Activated naive CD4-positive, alpha-beta T cell treated with anti-CD3 and anti-CD28 coated beads, Interleukin-2, amount 50 U/mL, for 72 hours (primary cell): Measurements from ENCODE around the gene FZD10. TPM values are rescaled to one million over a fixed set of nuclear protein-coding genes. Genes with fewer than 3 reads are reported as not detected.
A peak's percentile ranks its signal among the peaks of the same experiment; 100 is the strongest.

Experiments
- ATAC-seq, 2 donors: fragments of 150-1000 bp; cut with Tn5 transposase; 2 replicates each; pipeline ENCODE4 v1.10.0; 2021; ENCODE audit warnings: mild to moderate bottlenecking in 2 of 2, moderate library complexity in 2 of 2
- DNase-seq, 2 donors: peaks; one replicate each; pipeline ENCODE4 v3.0.0; 2021 to 2022; ENCODE audit warnings: low spot score in 2 of 2
- H3K27ac Mint-ChIP-seq, 2 donors: one replicate each; pipeline ENCODE4 v1.8.0; 2022; ENCODE audit warnings: mild to moderate bottlenecking in 2 of 2, mixed read lengths in 2 of 2
- H3K36me3 Mint-ChIP-seq, 2 donors: one replicate each; pipeline ENCODE4 v1.8.0; 2022; ENCODE audit warnings: mixed read lengths in 2 of 2
- H3K9me3 Mint-ChIP-seq, 2 donors: one replicate each; pipeline ENCODE4 v1.8.0; 2022; ENCODE audit warnings: mixed read lengths in 2 of 2
- total RNA-seq, 2 donors: library from RNA; stranded (reverse); gene quantifications; one replicate each; pipeline ENCODE4 v1.2.3, GENCODE V29; 2022

The FZD10 gene
- total RNA-seq, 2 donors from 2014 or later = not detected

DNA sequence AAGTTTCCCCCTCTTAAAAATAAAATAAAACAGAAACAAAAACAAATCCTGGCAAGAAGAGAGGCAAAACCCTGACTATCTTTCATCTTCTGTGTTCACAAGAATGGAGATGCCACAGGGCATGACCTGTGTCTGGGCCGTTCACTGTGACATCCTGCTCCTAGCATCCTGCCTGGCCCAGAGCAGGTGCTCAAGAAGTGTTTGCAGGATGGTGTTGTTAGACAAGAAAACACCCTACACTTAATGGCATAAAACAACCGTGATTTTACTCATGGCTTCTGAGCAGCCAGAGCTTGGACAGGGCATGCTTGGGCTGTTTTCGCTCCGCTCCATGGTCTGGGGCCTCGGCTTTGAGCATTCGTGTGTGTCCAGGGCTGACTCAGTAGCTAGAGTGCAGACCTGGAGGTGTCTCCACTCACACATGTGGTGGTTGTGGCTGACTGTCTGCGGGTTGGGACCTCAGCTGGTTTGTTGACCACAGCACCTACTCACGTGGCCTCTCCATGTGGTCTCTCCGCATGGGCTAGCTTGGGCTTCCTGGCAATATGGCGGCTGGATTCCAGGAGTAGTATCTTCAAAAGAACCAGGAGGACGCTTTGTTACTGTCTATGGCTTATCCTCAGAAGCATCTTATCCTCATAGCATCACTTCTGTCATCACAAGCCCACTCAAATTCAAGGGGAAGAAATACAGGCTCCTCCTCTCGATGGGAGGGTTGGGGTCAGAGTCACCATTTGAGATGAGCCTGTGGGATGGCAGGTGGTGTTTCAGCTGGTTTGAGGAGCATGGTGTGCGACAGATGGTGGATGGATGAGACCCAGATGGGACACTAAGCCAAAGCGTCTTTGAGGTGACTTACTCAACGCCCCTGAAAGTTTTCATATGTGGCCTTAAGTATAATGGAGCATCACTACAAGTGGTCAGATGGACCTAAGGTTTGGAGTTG is 33.2 kb upstream of the FZD10 start:
- no peak overlapping the region for H3K27ac Mint-ChIP-seq
- ATAC-seq (no peak), DNase-seq (no peak)
- H3K36me3 Mint-ChIP-seq = no peaks in the 10 kb centered on the region
- no peaks in the 10 kb centered on the region for H3K9me3 Mint-ChIP-seq

DNA sequence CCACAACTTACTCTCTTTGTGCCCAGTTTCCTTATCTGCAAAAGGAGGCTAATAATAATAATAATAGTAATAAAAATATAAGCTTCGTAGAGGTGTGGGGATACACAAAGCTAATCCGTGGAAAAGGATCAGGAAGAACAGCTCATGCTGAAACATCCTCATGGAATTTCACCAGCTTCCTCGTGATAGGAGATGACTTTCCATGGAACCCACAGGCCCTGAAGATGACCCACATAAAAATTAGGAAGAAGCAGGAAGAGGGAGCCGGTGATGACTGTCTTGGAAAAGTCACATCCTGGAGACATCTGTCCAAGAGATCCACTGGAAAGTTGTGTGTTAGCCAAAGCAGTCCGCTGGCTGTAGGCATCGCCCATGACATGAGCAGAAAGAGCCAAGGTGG is 31.9 kb upstream of the FZD10 start:
- Mint-ChIP-seq H3K27ac (no peak overlapping the region), H3K36me3 (no peaks in the 10 kb centered on the region), H3K9me3 (no peaks in the 10 kb centered on the region)
- no peak for ATAC-seq
- DNase-seq = no peak

DNA sequence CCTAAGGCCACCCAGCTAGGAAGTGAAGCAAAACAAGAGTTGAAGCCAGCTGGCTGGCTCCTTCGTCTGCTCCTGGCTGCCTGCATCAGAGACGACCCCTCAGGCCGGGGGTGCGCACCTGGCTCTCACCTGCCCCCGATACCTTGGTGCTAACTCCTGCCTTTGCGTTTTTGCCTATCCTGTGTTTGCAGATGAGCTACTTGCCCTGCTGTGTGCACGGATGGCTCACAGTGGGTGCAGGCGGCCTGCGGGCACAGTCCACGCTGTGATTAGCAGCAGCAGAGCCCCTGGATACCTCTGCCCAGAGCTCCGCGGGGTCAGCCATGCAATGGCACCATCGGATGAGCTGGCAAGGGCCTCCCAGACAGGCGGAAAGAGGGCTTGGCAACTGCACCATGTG is 31.2 kb upstream of the FZD10 start:
- Mint-ChIP-seq H3K27ac (no peak overlapping the region), H3K36me3 (no peaks in the 10 kb centered on the region), H3K9me3 (no peaks in the 10 kb centered on the region)
- no peak for ATAC-seq
- DNase-seq = no peak

DNA sequence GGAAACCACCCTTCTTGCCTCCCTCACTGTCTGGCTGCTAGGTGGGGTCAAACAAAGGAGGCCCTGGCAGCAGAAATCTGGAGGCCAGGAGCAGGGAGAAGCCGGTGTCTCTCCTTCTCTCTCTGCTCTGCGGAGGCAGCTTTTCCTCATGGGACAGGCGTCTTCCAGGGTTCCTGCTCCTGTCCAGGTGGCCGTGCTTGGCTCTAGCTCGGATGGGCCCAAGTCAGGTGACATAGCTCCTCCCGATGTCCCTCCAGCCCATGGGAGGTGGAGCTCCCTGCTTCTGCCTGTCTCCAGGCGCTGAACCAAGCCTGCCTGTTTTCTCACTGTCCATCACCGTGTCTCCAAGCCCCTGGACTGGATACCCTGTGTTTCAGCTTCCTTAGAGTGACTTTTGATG is 30.5 kb upstream of the FZD10 start:
- no peak for ATAC-seq
- Mint-ChIP-seq H3K36me3 (no peaks in the 10 kb centered on the region), H3K27ac (no peak overlapping the region), H3K9me3 (no peaks in the 10 kb centered on the region)
- DNase-seq = no peak

DNA sequence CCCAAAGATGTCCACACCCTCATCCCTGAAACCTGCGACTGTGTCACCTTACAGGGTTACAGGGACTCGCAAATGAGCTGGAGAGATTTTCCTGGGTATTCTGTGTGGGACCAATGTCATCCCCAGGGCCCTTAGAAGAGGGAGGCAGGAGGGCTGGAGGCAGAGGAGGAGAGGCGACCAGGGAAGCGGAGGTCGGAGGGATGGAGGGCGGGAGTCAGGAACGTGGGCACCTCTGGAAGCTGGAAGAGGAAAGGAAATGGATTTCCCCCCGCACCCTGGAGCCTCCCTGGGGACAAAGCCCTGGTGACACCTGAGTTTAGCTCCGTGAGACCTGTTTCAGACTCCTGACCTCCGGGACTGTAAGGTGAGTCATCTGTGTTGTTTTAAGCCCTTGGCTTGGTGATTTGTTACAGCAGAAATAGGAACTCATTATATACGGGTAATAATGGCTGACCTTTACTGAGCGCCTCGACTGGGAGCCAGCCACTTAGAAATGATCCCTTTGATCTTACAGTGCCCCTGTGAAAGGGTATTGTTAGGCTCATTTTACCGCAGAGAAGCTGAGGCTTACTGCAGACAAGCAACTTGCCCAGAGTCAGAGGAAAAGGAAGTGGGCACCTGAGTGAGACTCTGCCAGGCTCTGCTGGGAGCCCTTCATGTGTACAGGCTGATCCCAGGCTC is 29.3 kb upstream of the FZD10 start:
- DNase-seq = no peak
- Mint-ChIP-seq H3K36me3 (no peaks in the 10 kb centered on the region), H3K27ac (no peak overlapping the region), H3K9me3 (no peaks in the 10 kb centered on the region)
- ATAC-seq = peak in 1 of 2 donors; percentile 28

DNA sequence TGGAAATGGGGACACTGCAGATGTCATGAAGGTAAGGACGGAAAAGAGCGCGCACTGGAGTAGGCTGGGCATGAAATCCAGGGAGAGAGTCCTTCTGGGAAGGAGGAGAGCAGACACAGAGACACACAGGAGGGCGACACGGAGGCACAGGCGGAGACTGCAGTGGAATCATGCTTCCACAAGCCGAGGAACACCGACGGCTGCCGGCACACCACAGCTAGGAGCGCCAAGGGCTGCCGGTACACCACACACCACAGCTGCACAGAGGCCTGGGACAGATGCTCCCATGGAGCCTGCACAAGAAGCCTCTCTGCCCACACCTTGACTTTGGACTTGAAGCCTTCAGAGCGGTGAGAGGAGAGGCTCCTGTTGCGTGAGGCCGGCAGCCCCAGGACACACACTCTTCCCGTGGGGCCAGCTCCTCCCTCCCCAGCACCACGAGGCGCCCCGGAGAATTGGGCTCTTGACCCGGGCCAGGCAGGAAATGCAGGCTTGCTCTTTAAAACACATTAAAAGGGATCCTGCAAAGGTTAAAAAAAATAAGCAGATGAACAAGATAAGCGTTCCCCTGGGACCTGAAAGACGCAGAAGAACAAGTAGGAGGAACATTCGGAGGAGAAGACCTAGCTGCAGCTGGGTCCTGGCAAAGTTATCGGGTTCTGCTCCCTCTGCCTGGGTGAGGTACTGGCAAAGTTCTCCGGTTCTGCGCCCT is 28.3 kb upstream of the FZD10 start:
- DNase-seq = no peak
- no peaks in the 10 kb centered on the region for H3K9me3 Mint-ChIP-seq
- H3K27ac Mint-ChIP-seq = peak overlapping the region in 1 of 2 donors; percentile 83
- no peaks in the 10 kb centered on the region for H3K36me3 Mint-ChIP-seq
- no peak for ATAC-seq

DNA sequence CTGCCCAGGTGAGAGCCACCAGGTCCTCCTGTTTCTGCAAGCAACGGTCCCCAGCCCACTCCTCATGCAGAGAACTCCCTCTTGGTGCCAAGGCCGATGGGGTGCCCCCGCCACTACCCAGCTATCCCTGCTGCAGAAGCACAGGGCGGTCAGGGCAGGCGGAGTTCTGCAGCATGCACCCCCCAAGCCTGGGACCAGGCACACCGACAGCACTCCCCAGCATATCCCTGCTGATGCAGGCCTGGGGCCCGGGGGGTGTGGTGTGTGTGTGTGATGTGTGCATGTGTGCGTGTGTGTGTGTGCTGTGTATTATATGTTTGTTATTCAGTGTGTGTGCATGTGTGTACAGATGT is 27.7 kb upstream of the FZD10 start:
- Mint-ChIP-seq H3K27ac (no peak overlapping the region), H3K9me3 (no peaks in the 10 kb centered on the region), H3K36me3 (no peaks in the 10 kb centered on the region)
- no peak for DNase-seq
- ATAC-seq = no peak

DNA sequence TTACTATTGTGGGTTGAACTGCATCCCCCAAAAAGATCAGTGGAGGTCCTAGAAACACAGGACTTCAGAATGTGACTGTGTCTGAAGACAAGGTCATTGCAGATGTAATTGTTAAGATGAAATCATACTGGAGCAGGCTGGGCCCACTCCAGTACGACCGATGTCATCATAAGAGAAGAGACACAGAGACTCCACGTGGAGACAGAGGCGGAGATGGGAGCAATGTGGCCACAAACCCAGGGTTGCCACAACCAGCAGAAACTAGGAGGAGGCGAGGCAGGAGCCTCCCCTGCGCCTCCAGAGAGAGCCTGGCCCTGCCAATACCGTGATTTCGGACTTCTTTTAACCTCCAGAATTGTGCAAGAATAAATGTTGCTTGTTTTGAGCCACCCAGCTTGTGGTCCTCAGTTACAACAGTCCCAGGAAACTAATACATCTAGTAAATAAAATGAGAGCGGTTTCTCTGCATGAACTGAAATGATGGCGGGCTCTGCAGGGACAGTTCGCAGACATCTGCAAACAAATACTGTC is 25.7 kb upstream of the FZD10 start:
- ATAC-seq = no peak
- DNase-seq = no peak
- H3K36me3 Mint-ChIP-seq = no peaks in the 10 kb centered on the region
- H3K27ac Mint-ChIP-seq = no peak overlapping the region
- H3K9me3 Mint-ChIP-seq = no peaks in the 10 kb centered on the region

DNA sequence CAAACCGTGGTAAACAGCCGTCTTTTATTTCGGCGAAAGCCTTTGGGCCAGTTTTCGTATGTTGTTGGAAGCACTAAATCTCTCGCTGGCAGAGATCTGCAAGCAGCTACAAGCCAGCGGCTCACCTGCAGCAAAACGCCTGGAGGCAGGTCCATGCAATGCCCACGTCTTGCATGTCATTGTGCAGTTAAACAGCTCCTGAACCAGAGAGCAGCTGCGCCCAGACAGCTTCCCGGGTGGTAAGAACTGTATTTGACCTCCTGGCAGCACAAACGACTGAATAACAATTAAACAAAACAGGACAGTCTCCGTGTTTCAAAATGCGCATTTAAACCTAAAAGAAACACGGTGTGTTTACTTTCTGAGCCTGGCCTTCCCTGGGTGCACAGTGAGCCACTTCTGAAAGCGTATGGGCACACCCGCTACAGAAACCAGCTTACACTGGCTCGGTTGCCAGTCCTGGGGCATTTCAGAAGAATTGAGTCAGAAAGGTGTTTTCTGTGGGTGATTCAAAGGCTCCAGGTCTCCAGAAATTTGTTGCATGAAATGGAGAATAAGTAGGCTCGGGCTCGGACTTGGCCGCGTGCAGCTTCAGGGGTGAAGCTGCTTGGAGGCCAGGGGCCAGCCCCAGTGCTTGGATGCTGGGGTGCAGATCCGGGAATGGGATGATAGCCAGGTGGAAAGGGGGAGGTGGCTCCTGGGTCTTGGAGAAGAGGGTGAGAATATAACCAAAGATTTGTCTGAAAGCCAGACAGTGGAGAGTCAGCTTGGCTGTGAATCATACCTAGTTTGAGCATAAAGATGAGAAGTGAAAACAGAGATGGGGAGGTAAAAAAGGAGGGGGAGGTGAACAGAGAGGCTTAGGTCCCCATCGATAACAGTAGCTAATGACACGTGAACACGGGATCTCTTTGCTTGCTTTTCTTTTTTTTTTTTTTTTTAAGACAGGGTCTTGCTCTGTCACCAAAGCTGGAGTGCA is 24.9 kb upstream of the FZD10 start:
- Mint-ChIP-seq H3K36me3 (no peaks in the 10 kb centered on the region), H3K9me3 (no peaks in the 10 kb centered on the region), H3K27ac (peak overlapping the region in 1 of 2 donors; percentile 74)
- ATAC-seq = peak in 1 of 2 donors; percentile 79
- no peak for DNase-seq

DNA sequence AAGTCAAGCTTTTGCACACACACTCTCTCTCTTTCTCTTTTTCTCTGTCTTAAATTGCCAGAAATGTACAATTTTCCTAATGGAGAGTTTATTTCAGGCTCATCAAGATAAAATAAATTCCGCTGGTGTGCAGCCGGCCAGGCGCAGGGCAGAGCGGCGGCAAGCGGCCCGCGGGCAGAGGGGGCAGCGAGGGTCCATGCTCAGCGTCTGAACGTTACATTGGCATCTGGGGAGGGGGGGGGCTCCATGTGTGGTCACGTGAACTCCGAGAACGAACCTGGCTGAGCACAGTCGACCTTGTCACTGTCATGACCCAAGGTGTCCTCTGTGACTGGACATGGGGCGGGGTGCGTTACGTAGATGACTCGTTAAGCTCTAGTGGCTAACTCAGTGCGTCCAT is 23.8 kb upstream of the FZD10 start:
- no peaks in the 10 kb centered on the region for H3K36me3 Mint-ChIP-seq
- ATAC-seq (no peak), DNase-seq (no peak)

DNA sequence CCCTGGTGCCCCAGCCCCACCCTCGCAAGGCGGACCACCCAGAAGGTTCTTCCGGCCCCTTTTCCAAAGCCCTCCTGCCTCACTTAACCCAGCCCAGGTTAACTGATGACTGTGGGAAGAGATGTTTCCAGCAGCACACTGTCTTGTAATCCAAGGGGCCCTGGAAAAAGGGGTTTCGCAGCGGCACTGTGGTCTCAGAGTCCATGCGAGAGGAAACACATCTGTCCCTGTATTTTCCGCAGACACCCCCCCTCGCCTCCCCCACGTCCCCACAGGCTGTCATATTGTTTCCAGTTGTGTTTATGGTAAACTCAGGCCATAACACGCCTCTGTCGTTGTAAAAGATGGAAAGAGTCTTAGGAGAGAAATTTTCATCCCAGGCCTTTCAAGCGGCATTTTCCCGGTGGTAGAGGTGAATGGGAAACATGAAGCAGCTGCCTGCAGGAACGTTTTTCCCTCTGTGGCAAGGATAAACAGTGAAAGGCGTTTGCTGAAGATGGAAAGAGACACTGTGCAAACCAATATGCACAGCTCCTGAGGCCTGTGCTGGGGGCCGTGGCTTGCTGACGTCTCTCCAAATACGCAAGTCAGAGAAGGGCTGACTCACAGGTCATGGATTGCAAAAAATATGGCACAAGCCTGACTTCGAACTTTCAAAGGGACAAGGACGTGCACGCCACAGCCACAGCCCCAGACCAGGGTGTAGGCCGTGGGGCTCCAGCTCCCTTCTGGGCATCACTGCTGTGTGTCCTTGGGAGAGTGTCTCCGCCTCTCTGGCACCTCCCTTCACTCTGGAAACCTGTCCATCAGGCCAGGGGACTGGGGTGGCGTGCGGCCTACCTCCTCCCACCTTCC is 22.5 kb upstream of the FZD10 start:
- Mint-ChIP-seq H3K9me3 (no peaks in the 10 kb centered on the region), H3K27ac (no peak overlapping the region), H3K36me3 (no peaks in the 10 kb centered on the region)
- ATAC-seq (no peak), DNase-seq (no peak)

More for the DNA sequence above, 23.8 kb upstream of the FZD10 start:
- Mint-ChIP-seq H3K9me3 (no peaks in the 10 kb centered on the region), H3K27ac (no peak overlapping the region)

DNA sequence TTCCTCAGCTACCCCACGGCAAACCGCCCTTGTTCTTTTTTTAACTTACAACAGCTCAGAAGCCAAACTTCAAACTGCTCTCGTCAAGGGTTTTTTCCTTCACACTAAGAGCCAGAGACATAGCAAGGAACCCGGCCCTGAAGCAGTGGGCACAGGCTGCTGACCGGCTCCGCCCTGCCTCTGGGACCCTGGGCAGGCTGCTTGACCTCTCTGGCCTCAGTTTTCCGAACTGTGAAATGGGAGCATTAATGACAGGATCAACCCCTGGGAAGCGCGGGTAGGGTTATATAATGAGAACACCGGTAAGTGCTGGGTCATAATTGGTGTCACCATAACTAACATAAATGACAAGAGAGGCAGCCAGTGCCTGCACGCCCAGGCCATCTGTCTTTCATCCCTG is 21.2 kb upstream of the FZD10 start:
- no peak for DNase-seq
- Mint-ChIP-seq H3K9me3 (no peaks in the 10 kb centered on the region), H3K36me3 (no peaks in the 10 kb centered on the region), H3K27ac (no peak overlapping the region)
- ATAC-seq = no peak

DNA sequence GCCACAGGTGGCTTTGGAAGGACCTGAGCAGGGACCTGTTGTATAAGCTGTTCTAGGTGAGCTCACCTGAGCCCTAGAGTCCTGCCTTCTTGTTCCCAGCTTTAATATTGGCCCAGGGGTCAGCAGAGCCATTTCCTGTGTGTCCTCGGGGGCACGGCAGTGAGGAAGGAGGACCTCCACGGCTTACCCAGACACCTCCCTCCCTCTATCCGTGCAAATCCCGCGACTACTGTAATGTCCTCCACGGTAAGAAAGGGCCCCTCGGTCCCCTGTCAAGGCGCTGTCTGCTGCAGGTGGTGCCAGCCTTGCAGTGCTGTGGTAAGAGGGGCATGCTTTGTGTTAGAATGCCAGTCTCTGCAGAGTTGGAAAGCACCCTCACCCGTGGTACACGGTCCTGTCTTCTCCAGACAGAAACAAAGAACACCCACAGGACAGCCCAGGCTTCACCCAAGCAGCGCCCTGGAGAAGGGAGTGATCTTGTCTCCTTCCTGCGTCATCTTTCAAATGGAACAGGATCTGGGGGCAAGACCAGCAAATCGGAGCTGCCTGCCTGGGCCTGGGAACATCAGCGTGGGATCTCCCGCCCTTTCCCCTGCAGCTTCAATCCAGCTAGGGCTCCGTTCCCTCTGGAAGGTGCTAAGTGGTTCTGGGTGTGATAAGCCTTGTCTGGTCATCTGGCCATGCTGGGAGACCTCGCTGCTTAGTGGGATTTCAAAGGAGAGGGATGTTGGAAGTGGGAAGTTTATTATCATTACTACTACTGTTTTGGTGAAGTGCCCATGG is 20.2 kb upstream of the FZD10 start:
- Mint-ChIP-seq H3K9me3 (no peaks in the 10 kb centered on the region), H3K36me3 (no peaks in the 10 kb centered on the region), H3K27ac (no peak overlapping the region)
- DNase-seq (no peak), ATAC-seq (no peak)

DNA sequence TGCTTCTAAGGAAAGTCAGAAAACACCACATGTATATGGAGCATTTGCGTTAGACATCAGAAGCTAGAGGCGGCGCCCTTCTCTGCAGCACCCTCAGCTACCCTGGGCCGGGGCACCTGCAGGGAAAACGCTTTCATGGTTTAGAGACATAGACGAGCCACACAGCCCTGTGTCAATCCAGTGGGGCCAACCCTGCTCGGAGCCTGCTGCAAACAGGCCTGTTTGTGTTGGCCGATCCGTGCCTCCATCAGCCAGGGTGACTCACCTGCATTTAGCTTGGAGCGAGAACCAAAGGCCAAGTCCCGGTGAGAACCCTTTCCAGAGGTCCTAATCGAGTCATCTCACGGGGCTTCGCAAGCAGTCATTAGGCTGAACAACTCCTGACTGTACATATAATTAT is 19.5 kb upstream of the FZD10 start:
- DNase-seq (no peak), ATAC-seq (no peak)
- no peak overlapping the region for H3K27ac Mint-ChIP-seq
- no peaks in the 10 kb centered on the region for H3K36me3 Mint-ChIP-seq
- H3K9me3 Mint-ChIP-seq = no peaks in the 10 kb centered on the region

DNA sequence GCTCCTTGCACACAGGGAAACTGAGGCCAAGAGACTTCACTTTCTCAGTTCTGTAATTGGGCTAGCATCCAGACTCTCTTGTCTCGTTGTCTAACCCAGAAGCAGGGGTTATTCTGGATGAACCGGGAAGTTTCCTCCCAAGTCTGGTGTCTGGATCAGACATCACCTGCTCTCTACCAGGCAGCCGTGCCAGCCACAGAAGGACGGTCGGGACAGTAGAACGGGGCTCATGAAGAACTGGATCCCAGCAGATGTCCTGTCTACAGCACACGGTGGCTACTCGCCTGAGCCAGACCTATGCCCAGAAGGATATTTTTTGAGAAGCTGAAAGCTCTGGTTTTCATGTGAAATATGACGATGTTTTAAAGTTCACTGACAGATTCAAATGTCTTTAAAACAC is 19.1 kb upstream of the FZD10 start:
- Mint-ChIP-seq H3K27ac (no peak overlapping the region), H3K36me3 (no peaks in the 10 kb centered on the region), H3K9me3 (no peaks in the 10 kb centered on the region)
- ATAC-seq = no peak
- DNase-seq = no peak
